ENCODE results near the gene FER.

FER gene

DNA sequence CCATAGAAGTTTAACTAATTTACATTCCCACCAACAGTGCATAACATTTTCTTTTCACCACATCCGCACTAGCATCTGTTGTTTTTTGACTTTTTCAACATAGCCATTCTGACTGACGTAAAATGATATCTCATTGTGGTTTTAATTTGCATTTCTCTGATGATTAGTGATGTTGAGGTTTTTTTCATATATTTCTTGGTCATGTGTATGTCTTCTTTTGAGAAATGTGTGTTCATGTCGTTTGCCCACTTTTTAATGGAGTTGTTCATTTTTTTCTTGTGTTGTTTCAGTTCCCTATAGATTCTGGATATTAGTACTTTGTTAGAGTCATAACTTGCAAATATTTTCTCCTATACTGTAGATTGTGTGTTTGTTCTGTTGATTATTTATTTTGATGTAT, 163.4 kb downstream of the FER start:
- TF ChIP-seq CTCF (IDR thresholded peaks at IDR 0.05; ENCODE audit: low read length, missing control alignments): no peak
- H3K4me3 ChIP-seq (replicated peaks; ENCODE audit: low read depth, low read length): no peak overlapping the region
- DNase-seq (ENCODE audit: low read depth): no peak

DNA sequence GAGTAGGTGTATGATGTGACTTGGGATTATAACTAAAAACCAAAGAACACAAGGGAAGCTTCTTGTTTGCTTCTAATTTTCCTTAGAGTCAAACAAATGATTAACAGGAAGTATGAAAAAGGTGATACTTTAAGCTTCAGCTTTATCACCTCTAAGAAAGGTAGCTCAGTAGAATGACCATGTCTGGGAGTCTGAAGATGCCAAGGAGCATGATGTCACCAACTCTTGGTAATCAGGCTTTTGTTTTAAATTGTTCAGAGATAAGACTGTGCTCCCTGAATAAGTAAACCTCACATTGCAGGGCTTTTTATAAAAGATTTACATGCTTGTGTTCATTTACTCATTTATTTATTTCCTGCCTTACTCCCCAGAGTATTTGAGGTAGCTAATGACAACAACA, 169.9 kb downstream of the FER start:
- no peak for TF ChIP-seq CTCF (IDR thresholded peaks at IDR 0.05; ENCODE audit: low read length, missing control alignments)
- no peak overlapping the region for H3K4me3 ChIP-seq (replicated peaks; ENCODE audit: low read depth, low read length)
- DNase-seq (ENCODE audit: low read depth): peak; percentile 33

GRCh38 chr5:108919591-108920326, 172.1 kb downstream of the FER start:
- TF ChIP-seq CTCF (IDR thresholded peaks at IDR 0.05; ENCODE audit: low read length, missing control alignments): peak; percentile 22
- DNase-seq (ENCODE audit: low read depth): peak; percentile 18
- no peak overlapping the region for H3K4me3 ChIP-seq (replicated peaks; ENCODE audit: low read depth, low read length)

- DNase-seq (ENCODE audit: low read depth): no peak
- peak; percentile 20 for TF ChIP-seq CTCF (IDR thresholded peaks at IDR 0.05; ENCODE audit: low read length, missing control alignments)
- no peak overlapping the region for H3K4me3 ChIP-seq (replicated peaks; ENCODE audit: low read depth, low read length)
These were observed 176.8 kb downstream of the FER start for GRCh38 chr5:108924457-108924961.

GRCh38 chr5:108925073-108925472, 177.4 kb downstream of the FER start:
- DNase-seq (ENCODE audit: low read depth): no peak
- H3K4me3 ChIP-seq (replicated peaks; ENCODE audit: low read depth, low read length): no peak overlapping the region
- TF ChIP-seq CTCF (IDR thresholded peaks at IDR 0.05; ENCODE audit: low read length, missing control alignments): no peak

GRCh38 chr5:108930107-108930506, 182.4 kb downstream of the FER start:
- H3K4me3 ChIP-seq (replicated peaks; ENCODE audit: low read depth, low read length): no peak overlapping the region
- no peak for TF ChIP-seq CTCF (IDR thresholded peaks at IDR 0.05; ENCODE audit: low read length, missing control alignments)
- DNase-seq (ENCODE audit: low read depth): no peak

DNA sequence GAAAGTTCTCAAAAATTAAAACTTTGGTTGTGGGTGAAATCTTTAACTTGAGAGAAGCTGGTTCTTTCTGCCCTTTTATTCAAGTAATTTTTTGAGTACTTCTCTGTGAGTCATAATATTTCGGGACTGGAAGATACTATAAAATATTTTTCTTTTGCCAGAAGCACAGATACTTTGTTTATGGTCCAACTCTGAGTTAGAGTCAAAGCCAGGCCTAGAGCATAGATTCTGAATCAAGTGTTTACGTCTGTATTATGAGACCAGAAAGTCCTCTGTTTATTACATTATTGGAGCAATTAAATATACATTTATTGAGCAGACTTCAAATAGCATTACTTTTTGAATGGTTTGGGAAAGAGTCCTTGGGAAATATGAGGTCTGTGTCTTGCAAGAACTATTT, 187.9 kb downstream of the FER start:
- no peak overlapping the region for H3K4me3 ChIP-seq (replicated peaks; ENCODE audit: low read depth, low read length)
- TF ChIP-seq CTCF (IDR thresholded peaks at IDR 0.05; ENCODE audit: low read length, missing control alignments): no peak
- DNase-seq (ENCODE audit: low read depth): no peak

Measured in fibroblast of pulmonary artery (primary cell).